Measurements from ENCODE around the gene CDC25C.

CDC25C gene

DNA sequence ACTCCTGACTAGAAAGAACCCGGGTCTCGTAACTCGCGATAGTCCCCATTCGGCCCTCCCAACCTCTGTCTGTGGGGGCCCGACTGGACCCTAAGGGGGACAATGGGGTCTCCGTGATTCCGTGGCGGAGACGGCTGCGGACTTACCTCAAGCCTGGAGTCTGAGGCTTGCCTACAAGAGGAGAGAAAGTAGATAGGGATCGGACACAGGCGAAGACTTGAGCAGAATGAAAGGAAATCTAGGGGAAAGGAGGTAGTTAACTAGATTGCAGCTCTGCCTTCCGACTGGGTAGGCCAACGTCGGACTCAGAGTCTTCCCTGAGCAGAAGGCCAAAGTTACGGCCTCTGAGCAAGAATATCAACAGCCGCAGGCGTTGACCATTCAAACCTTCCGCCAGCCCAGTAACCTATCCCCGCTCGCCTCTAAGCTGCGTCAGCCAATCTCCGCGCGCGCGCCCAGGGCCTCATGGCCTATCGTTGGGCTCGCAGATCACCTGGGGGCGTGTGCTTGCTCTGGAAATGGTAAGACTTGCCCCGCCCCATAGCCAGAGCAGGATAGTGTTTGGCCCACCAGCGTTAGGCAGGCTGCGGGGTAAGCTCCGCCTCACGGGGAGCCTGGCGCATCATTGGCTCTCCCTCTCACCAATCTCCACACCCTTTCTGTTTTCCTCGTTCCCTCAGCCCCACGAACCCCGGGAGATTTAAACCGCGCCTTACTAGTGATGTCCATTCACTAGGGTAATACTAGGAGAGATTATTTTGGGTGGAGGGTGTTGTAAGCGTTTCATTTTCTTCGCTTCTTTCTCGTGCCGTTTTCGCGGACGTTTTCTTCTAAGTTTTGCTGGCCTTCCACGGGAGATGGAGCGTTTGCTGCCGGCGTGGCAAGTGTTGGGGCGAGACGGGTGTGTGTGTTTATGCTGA is at the start of gene CDC25C:
CDC25C (minus strand) TSS at position 356 of the 920 bp plus-strand sequence. CDS start 624 bp downstream, outside the sequence.
- peak; percentile 99 for DNase-seq

DNA sequence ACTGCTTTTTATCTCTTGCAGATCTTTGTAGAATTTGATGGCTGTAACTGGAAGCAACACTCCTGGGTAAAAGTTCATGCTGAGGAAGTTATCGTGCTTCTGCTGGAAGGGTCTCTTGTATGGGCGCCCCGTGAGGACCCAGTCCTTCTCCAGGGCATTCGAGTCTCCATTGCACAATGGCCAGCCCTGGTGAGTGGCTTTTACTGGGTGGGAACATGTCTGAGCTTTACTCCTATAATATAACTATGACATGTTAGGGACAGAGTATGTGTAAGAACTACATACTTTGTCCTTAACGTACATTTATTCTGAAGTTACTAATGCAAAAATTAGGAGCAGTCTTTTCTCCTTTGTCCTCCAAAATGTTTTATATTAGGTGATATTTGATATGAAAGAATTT is 41.0 kb upstream of the CDC25C start:
- DNase-seq = no peak

DNA sequence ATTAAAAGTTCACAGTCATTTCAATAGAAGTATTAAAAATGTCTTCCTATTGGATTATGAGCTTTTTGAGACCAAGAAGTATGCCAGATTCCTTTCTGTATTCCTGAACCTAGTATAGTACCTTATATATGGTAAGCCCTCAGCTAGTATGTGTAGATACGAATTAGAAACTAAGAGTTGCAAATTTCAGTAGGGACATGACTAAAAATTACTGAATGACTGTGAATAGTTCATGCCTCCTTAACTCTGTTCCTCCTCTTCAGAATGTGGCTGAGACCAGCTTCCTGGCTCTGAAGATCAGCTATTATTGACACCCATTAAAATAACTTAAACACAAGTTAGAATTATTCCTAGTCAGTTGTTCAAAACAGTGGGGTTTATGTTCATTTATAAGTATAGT is 40.6 kb upstream of the CDC25C start:
- DNase-seq = no peak

DNA sequence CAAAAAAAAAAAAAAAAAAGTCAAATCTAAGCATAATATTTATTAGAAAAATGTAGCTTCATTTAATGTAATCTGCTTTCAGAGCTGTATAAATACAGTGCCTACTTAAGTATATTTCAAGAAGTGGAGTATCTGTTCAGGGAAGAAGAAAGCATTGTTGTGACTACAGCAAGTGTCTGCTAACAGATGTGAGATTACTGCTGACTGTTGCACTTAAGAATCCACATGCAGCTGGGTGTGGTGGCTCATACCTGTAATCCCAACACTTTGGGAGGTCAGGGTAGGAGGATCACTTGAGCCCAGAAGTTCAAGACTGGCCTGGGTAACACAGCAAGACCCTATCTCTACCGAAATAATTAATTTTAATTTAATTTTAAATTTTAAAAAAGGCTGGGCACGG is 39.9 kb upstream of the CDC25C start:
- no peak for DNase-seq

DNA sequence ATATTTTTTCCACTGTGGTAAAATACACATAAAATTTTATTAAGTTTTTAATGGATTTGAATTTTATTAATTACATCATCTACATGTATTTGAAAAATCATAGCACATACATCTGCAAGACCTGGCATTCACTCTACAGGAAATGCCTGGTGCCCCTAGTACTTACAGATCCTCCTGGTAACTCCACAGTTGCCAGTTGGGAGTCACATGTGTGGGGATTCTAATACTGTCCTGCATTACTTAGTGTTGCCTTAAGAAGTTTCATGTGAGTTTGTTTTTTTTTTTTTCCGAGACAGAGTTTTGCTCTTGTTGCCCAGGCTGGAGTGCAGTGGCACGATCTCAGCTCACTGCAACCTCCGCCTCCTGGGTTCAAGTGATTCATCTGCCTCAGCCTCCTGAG is 38.9 kb upstream of the CDC25C start:
- no peak for DNase-seq

DNA sequence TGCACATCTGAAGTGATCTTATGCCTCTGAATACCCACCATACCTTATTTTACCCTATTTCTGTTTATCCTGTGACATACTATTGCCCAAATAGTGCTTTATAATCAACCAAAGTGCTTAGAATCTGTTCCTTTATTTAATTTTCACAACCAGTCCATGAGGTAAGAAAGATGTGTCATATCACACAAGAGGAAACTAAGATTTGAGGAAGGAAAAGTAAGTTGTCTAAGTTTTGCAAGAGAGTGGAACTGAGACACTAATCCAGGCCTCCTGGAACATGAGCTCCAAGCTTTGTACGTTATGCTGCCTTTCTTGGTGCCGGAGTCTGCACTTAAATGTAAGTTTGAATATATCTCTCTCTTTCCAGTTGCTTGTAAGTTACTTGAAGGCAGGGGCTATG is 38.1 kb upstream of the CDC25C start:
- no peak for DNase-seq

DNA sequence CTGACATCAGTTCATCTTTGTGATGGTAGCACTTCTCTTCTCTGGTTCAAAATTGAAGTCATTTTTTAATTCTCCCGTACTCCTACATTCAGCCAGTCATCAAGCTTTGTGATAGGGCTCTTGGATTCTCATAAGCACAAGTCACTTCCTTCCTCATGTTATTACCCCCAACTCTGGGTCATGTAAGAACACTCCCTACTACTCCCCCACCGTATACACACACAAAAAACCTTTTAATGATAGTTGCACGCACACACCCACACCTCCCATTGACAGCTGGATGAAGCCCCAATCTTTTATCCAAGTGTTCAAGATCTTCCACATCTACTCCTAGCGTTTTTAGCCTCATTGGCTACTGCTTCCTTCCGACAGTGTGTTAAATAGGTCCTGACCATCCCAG is 37.7 kb upstream of the CDC25C start:
- no peak for DNase-seq

DNA sequence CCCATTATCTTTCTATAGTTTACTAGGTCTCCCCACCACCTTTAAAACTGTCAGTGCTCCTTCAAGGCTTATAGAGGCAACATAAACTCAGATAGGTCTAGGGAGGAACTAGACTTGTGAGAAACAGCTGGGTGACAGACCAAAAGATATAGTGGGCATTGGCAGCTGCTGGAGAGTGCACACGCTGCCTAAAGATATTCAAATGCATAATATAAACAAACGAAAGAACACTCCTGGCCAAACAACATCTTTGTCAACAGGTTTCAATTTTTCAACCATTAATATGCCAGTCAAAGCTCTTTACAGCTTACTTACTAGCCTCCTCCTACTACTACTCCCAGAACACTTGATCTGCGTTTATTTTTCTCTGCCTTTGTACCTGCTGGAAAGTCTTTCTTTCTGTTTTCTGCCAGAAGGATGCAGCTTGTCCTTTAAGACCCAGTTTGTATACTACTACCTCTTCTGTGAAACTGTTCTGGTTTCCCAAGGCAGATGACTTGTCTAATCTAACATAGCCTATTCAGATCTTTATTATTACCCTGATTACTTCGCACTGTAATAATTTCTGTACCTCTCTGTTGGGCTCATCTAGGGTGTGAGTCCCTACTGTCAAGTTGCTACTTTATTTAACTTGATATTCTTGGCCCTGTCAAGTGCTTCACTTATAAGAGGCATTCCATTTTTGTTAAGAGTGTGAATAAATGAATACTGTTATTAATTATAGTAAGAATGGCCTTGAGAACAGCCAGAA is 35.2 kb upstream of the CDC25C start:
- no peak for DNase-seq

DNA sequence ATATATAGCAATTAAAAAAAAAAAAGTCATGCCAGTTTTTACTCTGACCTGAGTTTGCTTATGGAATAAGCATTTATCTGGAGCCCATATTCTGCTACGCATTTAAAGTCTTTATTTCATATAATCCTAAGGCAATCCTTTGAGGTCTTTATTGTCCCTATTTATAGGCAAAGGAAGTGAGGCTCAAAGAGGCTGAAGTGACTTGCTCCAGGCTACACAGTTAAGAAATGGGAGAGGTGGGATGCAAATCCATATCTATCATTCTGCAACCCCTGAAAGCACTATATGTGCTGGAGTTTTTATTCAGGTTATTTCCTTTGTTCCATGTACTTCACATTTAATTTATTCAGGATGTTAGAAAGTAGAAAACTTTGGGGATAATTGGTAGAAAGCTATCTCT is 33.0 kb upstream of the CDC25C start:
- DNase-seq = no peak

DNA sequence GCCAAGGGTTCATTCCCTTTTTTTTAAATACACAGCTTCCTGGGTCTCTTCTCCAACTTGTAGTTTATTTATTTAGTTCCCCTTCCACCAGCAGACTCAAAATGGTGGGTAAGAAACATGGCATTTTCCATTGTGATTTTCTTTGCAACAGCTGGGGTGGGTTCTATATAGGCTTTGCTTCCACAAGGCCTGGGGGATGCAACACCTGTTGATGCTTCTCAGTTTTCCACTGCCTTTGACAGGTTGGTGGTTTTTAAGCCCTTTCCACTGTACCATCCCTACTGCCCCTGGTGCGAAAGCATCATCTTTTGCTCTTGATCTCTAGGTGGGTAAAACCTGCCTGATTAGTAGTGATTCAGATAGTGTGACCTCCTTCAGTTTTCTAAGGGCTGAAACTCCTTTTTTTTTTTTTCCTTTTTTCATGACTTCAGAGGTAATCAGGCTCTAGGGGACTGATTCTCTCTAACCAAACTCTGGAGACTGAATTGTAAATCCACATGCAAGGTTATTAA is 29.4 kb upstream of the CDC25C start:
- no peak for DNase-seq

DNA sequence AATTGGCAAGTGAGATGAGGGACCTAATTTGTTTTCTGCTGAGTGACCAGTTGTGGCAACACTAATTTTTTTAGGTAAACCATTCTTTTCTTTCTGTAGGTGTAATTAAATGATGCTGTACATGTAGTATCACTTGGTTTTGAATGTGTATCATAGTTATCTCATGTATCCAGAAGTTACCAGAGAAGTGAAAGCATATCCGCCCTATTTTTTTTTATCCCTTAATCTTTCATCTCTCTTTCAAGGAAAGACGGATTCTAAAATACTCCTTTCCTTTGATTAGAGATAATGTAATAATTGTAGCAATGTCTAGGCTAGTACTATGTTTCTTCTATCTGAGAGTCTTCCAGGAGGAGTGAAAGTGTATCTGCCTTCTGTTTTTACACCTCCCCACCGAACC is 28.0 kb upstream of the CDC25C start:
- DNase-seq = no peak

DNA sequence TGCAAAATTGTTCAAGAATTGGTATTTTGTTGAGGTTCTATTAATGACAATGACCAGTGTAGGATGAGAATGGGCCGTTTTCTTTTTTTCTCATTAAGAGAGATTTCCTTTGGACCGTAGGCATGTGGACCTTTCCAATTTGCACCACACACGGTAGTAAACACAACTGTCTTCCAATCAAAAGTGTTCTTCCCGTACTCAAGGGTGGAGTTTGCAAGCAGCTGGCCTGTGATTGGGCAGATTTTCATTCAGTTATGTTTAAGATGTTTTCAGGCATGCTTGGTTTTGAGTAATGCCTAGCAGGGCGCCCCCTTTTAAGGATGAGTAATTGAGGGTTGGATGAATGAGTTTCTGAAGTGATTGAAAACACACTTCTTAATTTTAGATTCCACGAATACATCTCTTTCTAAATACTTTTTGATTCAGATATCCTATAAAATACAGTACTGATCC is 23.3 kb upstream of the CDC25C start:
- DNase-seq = peak; percentile 79

DNA sequence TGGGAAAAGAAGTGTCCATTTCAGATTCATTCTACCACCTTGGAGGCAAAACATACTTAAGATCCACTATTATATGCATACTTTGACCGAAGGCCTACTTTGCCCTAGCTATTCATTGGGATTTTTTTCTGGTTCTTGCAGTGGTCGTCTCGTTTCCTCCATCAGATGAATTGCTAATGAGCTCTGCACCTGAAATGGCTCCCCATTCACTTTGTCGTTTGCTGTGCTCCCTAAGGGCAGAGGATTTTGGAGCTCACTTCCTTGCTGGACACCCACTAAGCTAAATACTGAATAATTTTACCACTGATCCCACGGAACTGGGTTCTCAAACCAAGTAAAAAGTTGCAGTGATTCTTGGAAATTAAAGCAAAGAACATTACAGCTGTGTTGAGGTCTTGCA is 22.8 kb upstream of the CDC25C start:
- DNase-seq = no peak

DNA sequence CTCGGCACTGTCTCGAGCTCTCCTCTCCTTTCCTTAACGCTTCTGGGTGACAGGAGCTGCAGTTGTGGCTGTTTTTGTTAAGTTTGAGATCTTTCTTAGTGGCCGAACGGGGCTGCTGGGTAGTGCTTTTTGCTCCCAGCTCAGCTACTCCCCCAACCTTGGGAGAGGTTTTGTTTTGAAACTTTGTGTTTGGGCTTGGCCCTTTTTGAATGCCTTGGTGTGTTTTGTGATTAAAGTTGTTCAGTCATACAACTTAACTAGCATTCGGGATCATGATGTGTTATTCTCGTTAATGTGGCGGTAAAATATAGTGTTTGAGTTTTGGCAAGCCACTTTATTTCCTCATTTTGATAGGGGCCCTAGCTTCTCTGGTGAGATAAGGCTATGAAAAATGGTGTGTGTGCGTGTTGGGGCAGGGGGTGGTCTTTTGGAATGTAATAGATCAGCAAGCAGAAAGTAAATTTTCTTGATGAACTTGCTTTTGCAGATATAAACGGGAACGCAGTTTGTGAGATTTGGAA is 22.0 kb upstream of the CDC25C start:
- no peak for DNase-seq

DNA sequence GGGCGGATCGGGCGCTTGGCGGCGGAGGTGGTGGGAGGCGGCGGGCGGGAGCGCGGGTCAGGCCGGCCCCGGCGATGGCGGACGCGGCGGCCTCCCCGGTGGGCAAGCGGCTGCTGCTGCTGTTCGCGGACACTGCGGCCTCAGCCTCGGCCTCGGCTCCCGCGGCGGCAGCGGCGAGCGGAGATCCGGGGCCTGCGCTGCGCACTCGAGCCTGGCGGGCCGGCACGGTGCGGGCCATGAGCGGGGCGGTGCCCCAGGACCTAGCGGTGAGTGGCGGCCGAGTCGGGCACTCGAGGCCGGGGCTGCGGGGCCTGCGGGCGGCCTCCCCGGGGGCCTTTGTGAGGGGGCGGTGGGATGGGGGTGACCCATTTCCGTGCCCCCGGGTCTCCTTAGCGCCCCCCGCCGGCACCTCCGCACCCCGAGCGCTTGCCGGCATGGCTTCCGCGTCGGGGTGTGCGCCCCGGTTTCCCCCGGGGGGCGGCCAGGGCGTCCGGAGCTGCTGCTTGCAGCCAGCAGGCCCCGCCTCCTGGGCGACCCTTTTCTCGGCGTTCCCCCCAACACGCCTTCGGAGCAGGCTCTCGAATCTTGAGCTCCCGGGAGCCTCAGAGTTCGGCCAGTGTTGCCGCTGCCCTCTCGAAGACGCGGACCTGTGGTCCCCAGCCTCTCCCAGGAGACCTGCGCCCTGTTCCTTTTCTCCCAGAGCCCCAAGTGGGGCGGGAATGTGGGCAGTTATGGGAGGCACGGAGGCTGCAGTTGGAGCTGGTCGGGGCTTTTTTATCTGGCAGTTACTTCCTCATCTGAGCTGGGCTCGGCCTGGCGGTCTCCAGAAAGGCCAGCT is 21.3 kb upstream of the CDC25C start:
- DNase-seq = peak; percentile 52

DNA sequence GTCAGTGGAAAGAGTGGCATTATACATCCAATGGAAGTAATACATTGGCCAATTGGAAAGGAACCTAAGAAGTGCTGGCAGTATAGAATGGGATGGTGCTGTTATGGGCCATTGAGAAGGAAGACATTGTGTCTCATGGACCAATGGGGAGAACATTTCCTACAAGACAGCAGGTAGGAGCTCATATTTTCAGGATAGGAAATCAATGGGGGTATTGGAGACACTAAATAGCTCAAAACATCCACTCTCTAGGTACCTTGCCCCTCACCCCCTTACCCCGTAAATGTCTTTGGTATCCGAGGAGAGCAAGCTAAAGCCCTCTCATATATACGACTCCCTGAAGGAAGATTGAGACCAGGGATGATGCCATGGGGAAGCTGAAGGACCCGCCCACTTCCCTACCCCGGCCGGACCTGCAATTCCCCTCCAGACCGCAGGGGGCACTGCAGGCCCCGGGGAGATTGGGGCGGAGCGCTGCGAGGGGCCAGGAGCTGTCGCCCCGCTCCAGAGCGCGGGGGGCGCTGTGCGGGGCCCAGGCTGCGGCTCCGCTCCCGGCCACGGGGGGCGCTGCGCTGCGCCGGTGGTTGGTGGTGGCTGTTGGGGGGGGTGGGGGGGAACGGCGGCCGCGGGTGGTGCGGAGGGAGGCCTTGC is 20.6 kb upstream of the CDC25C start, which contains the start of gene KDM3B:
KDM3B (plus strand) TSS at position 615 of the 651 bp plus-strand sequence. CDS start 111 bp downstream, outside the sequence.
- peak; percentile 88 for DNase-seq

DNA sequence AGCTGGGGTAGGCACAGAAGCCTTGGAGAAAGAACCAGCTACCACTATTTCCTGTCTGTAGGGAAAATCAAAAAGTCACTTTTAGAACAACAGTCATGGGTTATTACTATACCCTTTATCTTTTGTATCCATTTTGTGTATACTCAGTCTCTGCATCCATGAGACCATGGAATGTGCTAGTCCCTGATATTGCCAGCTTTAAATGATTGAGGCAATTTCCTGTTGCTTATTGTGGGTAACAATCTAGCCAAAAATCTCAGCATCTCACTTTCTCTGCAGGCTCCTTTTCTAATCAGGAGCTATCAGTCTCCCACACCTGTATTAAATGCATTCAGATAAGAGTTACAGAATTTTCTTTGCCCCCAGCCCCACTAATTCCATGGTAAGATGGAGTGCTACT is 19.9 kb upstream of the CDC25C start:
- no peak for DNase-seq

DNA sequence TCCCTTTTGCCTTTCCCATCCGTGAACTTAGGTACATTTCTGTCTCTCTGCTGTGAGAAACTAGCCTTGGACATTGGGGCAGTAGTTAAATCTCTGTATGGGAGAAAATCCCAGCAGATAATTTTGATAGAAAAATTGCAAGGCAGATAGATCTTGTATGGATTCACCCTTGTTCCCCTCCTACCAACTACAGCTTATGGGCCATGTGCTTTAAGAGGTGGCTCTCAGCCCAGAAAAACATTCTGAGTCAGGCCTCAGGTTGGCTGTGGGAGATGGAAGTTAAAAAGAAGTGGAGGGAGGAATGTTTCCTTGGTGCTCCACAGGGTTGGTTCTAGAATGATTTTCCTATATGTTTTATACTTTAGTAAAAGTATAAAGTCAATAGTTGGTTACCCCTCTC is 19.5 kb upstream of the CDC25C start:
- peak; percentile 59 for DNase-seq

DNA sequence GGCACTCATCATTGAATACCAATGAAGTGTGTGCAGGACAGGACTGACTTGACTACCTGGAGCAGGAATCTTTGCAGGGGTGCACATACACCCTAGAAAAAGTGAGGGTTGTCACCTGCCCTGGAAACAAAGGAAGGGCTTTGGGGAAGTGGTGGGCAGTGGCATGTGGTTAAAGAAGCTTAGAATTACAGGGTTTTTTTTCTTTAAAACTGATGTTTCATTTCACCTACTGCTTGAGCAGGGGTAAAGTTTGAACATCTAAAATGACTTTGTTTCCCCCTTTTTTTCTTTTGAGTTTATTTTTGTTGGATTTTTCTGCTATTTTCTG is 18.9 kb upstream of the CDC25C start:
- no peak for DNase-seq

DNA sequence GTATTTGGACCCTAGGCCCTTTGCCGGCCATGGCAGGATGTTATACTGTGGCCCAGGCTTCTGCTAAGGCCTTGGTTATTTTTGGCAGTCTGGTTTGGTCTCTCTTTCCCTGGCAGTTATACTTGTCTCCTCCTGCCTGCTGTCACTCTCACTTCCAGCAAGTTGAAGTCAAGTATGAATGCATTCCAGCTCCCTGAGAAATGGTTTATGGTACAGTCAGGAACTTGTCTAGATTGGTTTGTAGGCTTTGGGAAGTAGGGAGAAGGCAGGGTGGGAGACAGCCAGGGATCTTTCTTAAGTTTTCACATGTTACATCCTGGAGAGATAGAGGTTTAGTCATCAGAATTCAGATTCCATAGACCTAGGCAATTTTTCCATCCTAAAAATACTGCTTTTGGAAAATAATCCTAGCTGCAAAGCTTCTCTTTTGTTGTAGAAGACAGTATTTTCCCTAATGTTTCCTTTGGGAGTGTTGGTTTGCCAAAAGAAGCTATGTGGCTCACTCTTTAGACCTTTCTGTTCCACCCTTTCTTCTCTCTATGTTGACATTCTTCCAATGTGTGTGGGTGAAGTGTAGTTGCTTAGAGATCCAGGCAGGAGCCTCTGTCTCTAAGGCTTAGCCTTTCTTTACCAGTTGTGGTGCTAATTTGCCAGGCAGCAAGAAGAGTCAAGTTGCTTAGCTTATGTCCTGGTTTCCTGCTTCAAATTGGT is 18.4 kb upstream of the CDC25C start:
- DNase-seq = peak; percentile 22

DNA sequence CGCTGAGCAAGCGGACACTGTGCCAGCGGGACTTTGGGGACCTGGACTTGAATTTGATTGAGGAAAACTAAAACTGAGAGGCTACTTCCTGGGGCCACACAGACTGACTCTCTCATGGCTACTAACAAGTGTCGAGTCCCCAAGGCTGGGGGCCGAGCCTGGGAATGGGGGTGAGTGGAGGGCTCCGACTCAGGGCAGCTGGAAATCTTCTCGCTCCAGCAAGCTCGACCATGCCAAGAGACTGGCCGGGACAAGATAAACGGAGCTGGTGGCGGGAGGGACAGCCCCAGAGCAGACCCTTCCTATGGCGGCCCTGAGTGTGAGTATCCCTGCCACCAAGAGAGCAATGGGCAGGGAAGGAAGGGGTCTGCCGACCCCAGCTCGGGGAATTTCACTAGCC is 15.3 kb upstream of the CDC25C start:
- no peak for DNase-seq
